Neuronal stem cell (in vitro differentiated cells): Measurements from ENCODE around the gene AHDC1.

ENCODE experiments used
- DNase-seq: peaks from one replicate; pipeline ENCODE4 v3.0.0-alpha.2; 2013; ENCODE audit warnings: low spot score
- H2AFZ ChIP-seq: one replicate; pipeline ENCODE4 v1.6.1; 2013; ENCODE audit warnings: mild to moderate bottlenecking, low read length, inconsistent platforms
- H2AK5ac ChIP-seq: 2 replicates; pipeline ENCODE4 v1.6.1; 2013; ENCODE audit warnings: low read depth, mild to moderate bottlenecking, inconsistent platforms, low read length, moderate library complexity, mixed read lengths
- H2BK120ac ChIP-seq: 2 replicates; pipeline ENCODE4 v1.6.1; 2013; ENCODE audit warnings: low read depth, mild to moderate bottlenecking, inconsistent platforms, low read length, moderate library complexity, mixed read lengths
- H2BK12ac ChIP-seq: one replicate; pipeline ENCODE4 v1.6.1; 2013; ENCODE audit warnings: low read length, inconsistent platforms
- H2BK15ac ChIP-seq: 2 replicates; pipeline ENCODE4 v1.6.1; 2013; ENCODE audit warnings: mild to moderate bottlenecking, low read length, inconsistent platforms, mixed read lengths
- H2BK5ac ChIP-seq: one replicate; pipeline ENCODE4 v1.6.1; 2013; ENCODE audit warnings: inconsistent platforms, mild to moderate bottlenecking, low read length, moderate library complexity
- H3K14ac ChIP-seq: one replicate; pipeline ENCODE4 v1.6.1; 2013; ENCODE audit warnings: low read length, inconsistent platforms
- H3K18ac ChIP-seq: 2 replicates; pipeline ENCODE4 v1.6.1; 2013; ENCODE audit warnings: low read length, inconsistent platforms
- H3K23ac ChIP-seq: 2 replicates; pipeline ENCODE4 v1.6.1; 2013; ENCODE audit warnings: low read depth, mild to moderate bottlenecking, mixed read lengths, low read length, inconsistent platforms; ENCODE audit not compliant: poor library complexity
- H3K27ac ChIP-seq: replicated peaks from 3 replicates; pipeline ENCODE4 v1.5.1; 2013; ENCODE audit warnings: low read length, inconsistent platforms
- H3K27me3 ChIP-seq, 3 experiments: 2 replicates each; pipeline ENCODE4 v1.6.1; 2013; ENCODE audit warnings: low read length in 3 of 3, mild to moderate bottlenecking in 2 of 3, inconsistent platforms in 1 of 3, low read depth in 1 of 3, mixed read lengths in 1 of 3, moderate library complexity in 1 of 3; ENCODE audit not compliant: control insufficient read depth in 3 of 3, insufficient read depth in 3 of 3
- H3K36me3 ChIP-seq, 2 donors: replicated peaks in 1 of 2; 2 replicates each; pipeline ENCODE4 v1.6.1; 2013; ENCODE audit warnings: low read length in 2 of 2; ENCODE audit not compliant: control insufficient read depth in 2 of 2, insufficient read depth in 2 of 2
- H3K4ac ChIP-seq: 2 replicates; pipeline ENCODE4 v1.6.1; 2013; ENCODE audit warnings: inconsistent platforms, mild to moderate bottlenecking, low read length, moderate library complexity
- H3K4me1 ChIP-seq, 2 donors: 1 replicate in 1 of 2; 2 replicates in 1 of 2; pipeline ENCODE4 v1.6.1; 2013; ENCODE audit warnings: low read length in 2 of 2, low read depth in 1 of 2; ENCODE audit not compliant: control insufficient read depth in 2 of 2, insufficient read depth in 1 of 2
- H3K4me2 ChIP-seq: one replicate; pipeline ENCODE4 v1.6.1; 2013; ENCODE audit warnings: mild to moderate bottlenecking, low read length, inconsistent platforms; ENCODE audit not compliant: insufficient read depth, poor library complexity, severe bottlenecking
- H3K4me3 ChIP-seq, 2 donors: 2 replicates each; pipeline ENCODE4 v1.5.1; 2013; ENCODE audit warnings: low read length in 2 of 2, mild to moderate bottlenecking in 2 of 2, inconsistent platforms in 1 of 2, moderate library complexity in 1 of 2
- H3K79me1 ChIP-seq: one replicate; pipeline ENCODE4 v1.6.1; 2013; ENCODE audit warnings: low read depth, mild to moderate bottlenecking, inconsistent platforms, low read length, moderate library complexity
- H3K9ac ChIP-seq: one replicate; pipeline ENCODE4 v1.6.1; 2013; ENCODE audit warnings: mild to moderate bottlenecking, low read depth, low read length, inconsistent platforms; ENCODE audit not compliant: poor library complexity
- H3K9me3 ChIP-seq, 2 donors: replicated peaks in 1 of 2; 2 replicates each; pipeline versions ENCODE3 to v1.6.1; 2013; ENCODE audit warnings: low read length in 2 of 2, mild to moderate bottlenecking in 2 of 2, inconsistent platforms in 1 of 2, low read depth in 1 of 2, mixed read lengths in 1 of 2, moderate library complexity in 1 of 2; ENCODE audit not compliant: control insufficient read depth in 2 of 2, insufficient read depth in 1 of 2
- H4K8ac ChIP-seq: one replicate; pipeline ENCODE4 v1.6.1; 2013; ENCODE audit warnings: low read depth, mild to moderate bottlenecking, inconsistent platforms, low read length, moderate library complexity
- H4K91ac ChIP-seq: one replicate; pipeline ENCODE4 v1.6.1; 2013; ENCODE audit warnings: low read length, low read depth, mild to moderate bottlenecking, inconsistent platforms; ENCODE audit not compliant: poor library complexity
- WGBS, 2 donors: extraction: QIAGEN DNeasy Blood & Tissue Kit; methylation state at CpG; one replicate each; pipeline ENCODE4 v1.1.7; 2013; ENCODE audit warnings: missing lambda C conversion rate in 2 of 2, mixed read lengths in 1 of 2; ENCODE audit not compliant: insufficient read length in 2 of 2, insufficient replicate concordance in 1 of 2; ENCODE audit errors: extremely low coverage in 2 of 2; 5-methylcytosine and 5-hydroxymethylcytosine counted together

AHDC1 gene

GRCh38 chr1:27556781-27557595, 47.0 kb downstream of the AHDC1 start:
- peak; percentile 76 for DNase-seq
- peaks cover 19 to 54% of the 10 kb centered on the region in 2 donors for H3K36me3 ChIP-seq
- H3K9me3 ChIP-seq, result no peaks in the 10 kb centered on the region

GRCh38 chr1:27556435-27556780, 47.5 kb downstream of the AHDC1 start:
- Histone ChIP-seq H3K23ac (no peak overlapping the region), H2BK120ac (no peak overlapping the region), H3K14ac (no peak overlapping the region), H2AK5ac (no peak overlapping the region), H3K27me3 (no peaks in the 10 kb centered on the region), H3K4ac (no peak overlapping the region), H4K8ac (no peak overlapping the region), H3K4me2 (no peak overlapping the region), H3K79me1 (peaks cover 16% of the 10 kb centered on the region), H2AFZ (no peak overlapping the region), H3K9me3 (no peaks in the 10 kb centered on the region), H4K91ac (no peak overlapping the region), H2BK5ac (no peak overlapping the region), H3K36me3 (peaks cover 21 to 58% of the 10 kb centered on the region in 2 donors), H3K18ac (no peak overlapping the region), H2BK15ac (no peak overlapping the region), H3K9ac (no peak overlapping the region), H2BK12ac (no peak overlapping the region), H3K4me1 (peaks cover 24 to 35% of the 10 kb centered on the region in 2 donors), H3K27ac (no peak overlapping the region), H3K4me3 (no peak overlapping the region)
- DNase-seq, result no peak
- no CpG with 5 or more reads among the region's 2 CpGs for WGBS, 2 donors

More at GRCh38 chr1:27556781-27557595, 47.0 kb downstream of the AHDC1 start:
- Histone ChIP-seq H4K8ac (no peak overlapping the region), H3K4ac (no peak overlapping the region), H2BK5ac (no peak overlapping the region), H3K4me3 (no peak overlapping the region), H3K79me1 (peaks cover 18% of the 10 kb centered on the region), H3K27ac (peak overlapping the region; percentile 44), H3K9ac (peak overlapping the region; percentile 50), H3K4me1 (peaks cover 30 to 41% of the 10 kb centered on the region in 2 donors), H3K14ac (no peak overlapping the region), H4K91ac (no peak overlapping the region), H2BK120ac (no peak overlapping the region), H2AK5ac (no peak overlapping the region), H2BK12ac (no peak overlapping the region), H3K18ac (no peak overlapping the region), H2BK15ac (no peak overlapping the region), H2AFZ (no peak overlapping the region), H3K27me3 (no peaks in the 10 kb centered on the region), H3K4me2 (no peak overlapping the region), H3K23ac (peak overlapping the region; percentile 23)
- no CpG with 5 or more reads among the region's 19 CpGs for WGBS, 2 donors

DNA sequence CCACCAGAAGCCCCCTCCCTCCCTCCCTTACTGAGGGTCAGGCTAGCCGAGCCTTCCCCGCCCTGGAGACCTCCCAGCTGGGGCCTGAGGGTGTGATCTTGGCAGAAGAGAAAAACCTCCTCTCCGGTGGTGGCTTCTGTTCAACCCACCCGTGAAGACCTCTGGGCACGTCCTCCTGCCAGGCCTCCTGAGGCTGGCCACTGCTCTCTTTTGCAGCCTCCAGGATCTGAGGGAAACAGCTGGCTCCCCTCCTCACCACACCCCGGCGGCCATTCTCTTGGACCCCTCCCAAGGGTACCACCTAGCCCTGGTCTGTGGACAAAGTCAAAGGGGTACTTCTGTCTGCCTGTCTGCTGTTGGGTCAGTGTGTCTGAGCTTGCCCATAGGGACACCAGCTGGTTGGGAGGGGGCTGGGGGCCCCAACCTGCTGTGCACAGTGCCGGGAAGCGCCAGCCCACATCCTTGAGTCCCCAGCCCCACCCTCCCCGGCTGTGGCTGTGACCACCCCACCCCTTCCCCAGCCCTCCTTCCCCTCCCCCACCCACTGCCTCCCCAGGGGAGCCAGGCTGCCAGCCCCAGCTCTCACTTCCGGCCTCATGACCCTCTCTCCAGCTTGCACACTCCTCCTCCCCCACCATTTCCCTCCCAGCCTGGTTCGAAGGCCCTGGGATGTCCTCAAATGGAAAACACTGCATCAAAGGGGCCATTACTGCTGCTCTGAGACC, 48.1 kb downstream of the AHDC1 start:
- no peaks in the 10 kb centered on the region for H3K9me3 ChIP-seq
- H3K23ac ChIP-seq, result no peak overlapping the region
- DNase-seq, result no peak
- H2AFZ ChIP-seq, result no peak overlapping the region
- H3K4me1 ChIP-seq, result peaks cover 19 to 30% of the 10 kb centered on the region in 2 donors
- no peak overlapping the region for H4K91ac ChIP-seq
- H3K4ac ChIP-seq, result no peak overlapping the region
- no peak overlapping the region for H3K4me3 ChIP-seq
- no peak overlapping the region for H2BK5ac ChIP-seq
- H3K36me3 ChIP-seq, result peaks cover 26 to 64% of the 10 kb centered on the region in 2 donors
- WGBS, 2 donors, result no CpG with 5 or more reads among the region's 12 CpGs
- H3K18ac ChIP-seq, result no peak overlapping the region
- no peak overlapping the region for H2BK120ac ChIP-seq
- no peak overlapping the region for H3K27ac ChIP-seq
- peaks cover 14% of the 10 kb centered on the region for H3K79me1 ChIP-seq
- H3K4me2 ChIP-seq, result no peak overlapping the region
- no peak overlapping the region for H2BK15ac ChIP-seq
- no peak overlapping the region for H3K9ac ChIP-seq
- no peak overlapping the region for H3K14ac ChIP-seq
- no peak overlapping the region for H2AK5ac ChIP-seq
- H2BK12ac ChIP-seq, result no peak overlapping the region
- no peaks in the 10 kb centered on the region for H3K27me3 ChIP-seq
- H4K8ac ChIP-seq, result no peak overlapping the region
